Nephron progenitor cell (in vitro differentiated cells): ENCODE results near the gene DHX32.
A peak's percentile ranks its signal among the peaks of the same experiment; 100 is the strongest.

Experiments used
- DNase-seq: peaks from one replicate; pipeline ENCODE4 v3.0.0; 2021
- H3K27ac Mint-ChIP-seq: 2 replicates; pipeline ENCODE4 v1.8.0; 2021; ENCODE audit warnings: mild to moderate bottlenecking, moderate library complexity, mixed read lengths
- H3K27me3 Mint-ChIP-seq: 2 replicates; pipeline ENCODE4 v1.8.0; 2021; ENCODE audit warnings: mild to moderate bottlenecking, low read depth, mixed read lengths; ENCODE audit not compliant: poor library complexity
- H3K36me3 Mint-ChIP-seq: 2 replicates; pipeline ENCODE4 v1.8.0; 2021; ENCODE audit warnings: low read depth, mixed read lengths
- H3K4me1 Mint-ChIP-seq: 2 replicates; pipeline ENCODE4 v1.8.0; 2021; ENCODE audit warnings: mixed read lengths
- H3K4me3 Mint-ChIP-seq: 2 replicates; pipeline ENCODE4 v1.8.0; 2021; ENCODE audit warnings: mild to moderate bottlenecking, moderate library complexity, mixed read lengths
- H3K9me3 Mint-ChIP-seq: 2 replicates; pipeline ENCODE4 v1.8.0; 2021; ENCODE audit warnings: mild to moderate bottlenecking, moderate library complexity, mixed read lengths
- CTCF ChIP-seq: fragments of 200-600 bp; sonication (generic); IDR thresholded peaks from 2 replicates; pipeline ENCODE4 v1.5.0; 2021; ENCODE audit warnings: antibody characterized with exemption

Gene DHX32

GRCh38 chr10:125845617-125846016 is 35.5 kb downstream of the DHX32 start:
- peaks cover 54% of the 10 kb centered on the region for H3K36me3 Mint-ChIP-seq
- H3K4me3 Mint-ChIP-seq: no peak overlapping the region
- TF ChIP-seq CTCF: no peak
- H3K27ac Mint-ChIP-seq: peak overlapping the region; percentile 96
- H3K4me1 Mint-ChIP-seq: no peaks in the 10 kb centered on the region
- no peaks in the 10 kb centered on the region for H3K27me3 Mint-ChIP-seq
- no peak for DNase-seq
- peaks cover 3% of the 10 kb centered on the region for H3K9me3 Mint-ChIP-seq

GRCh38 chr10:125844751-125845221 is 36.3 kb downstream of the DHX32 start:
- Mint-ChIP-seq H3K4me3 (no peak overlapping the region), H3K27me3 (no peaks in the 10 kb centered on the region), H3K27ac (no peak overlapping the region), H3K36me3 (peaks cover 56% of the 10 kb centered on the region), H3K4me1 (no peaks in the 10 kb centered on the region), H3K9me3 (peaks cover 3% of the 10 kb centered on the region)
- no peak for TF ChIP-seq CTCF
- no peak for DNase-seq

- H3K4me3 Mint-ChIP-seq: no peak overlapping the region
- no peaks in the 10 kb centered on the region for H3K4me1 Mint-ChIP-seq
- H3K36me3 Mint-ChIP-seq: peaks cover 55% of the 10 kb centered on the region
- no peak for TF ChIP-seq CTCF
- peaks cover 3% of the 10 kb centered on the region for H3K9me3 Mint-ChIP-seq
- H3K27ac Mint-ChIP-seq: peak overlapping the region; percentile 73
- no peaks in the 10 kb centered on the region for H3K27me3 Mint-ChIP-seq
- DNase-seq: no peak
Observed at GRCh38 chr10:125843603-125844329, 37.3 kb downstream of the DHX32 start.

GRCh38 chr10:125840955-125841354 is 40.1 kb downstream of the DHX32 start:
- no peaks in the 10 kb centered on the region for H3K4me1 Mint-ChIP-seq
- H3K9me3 Mint-ChIP-seq: no peaks in the 10 kb centered on the region
- H3K27me3 Mint-ChIP-seq: no peaks in the 10 kb centered on the region
- no peak overlapping the region for H3K27ac Mint-ChIP-seq
- TF ChIP-seq CTCF: no peak
- no peak for DNase-seq
- H3K4me3 Mint-ChIP-seq: no peak overlapping the region
- peaks cover 56% of the 10 kb centered on the region for H3K36me3 Mint-ChIP-seq

GRCh38 chr10:125840406-125840805 is 40.7 kb downstream of the DHX32 start:
- no peak overlapping the region for H3K4me3 Mint-ChIP-seq
- H3K36me3 Mint-ChIP-seq: peaks cover 62% of the 10 kb centered on the region
- H3K27me3 Mint-ChIP-seq: no peaks in the 10 kb centered on the region
- DNase-seq: no peak
- TF ChIP-seq CTCF: no peak
- peak overlapping the region; percentile 45 for H3K27ac Mint-ChIP-seq
- no peaks in the 10 kb centered on the region for H3K4me1 Mint-ChIP-seq
- H3K9me3 Mint-ChIP-seq: no peaks in the 10 kb centered on the region
